Stomach (tissue), 4 donors: ENCODE data around the gene DENND4B.

Experiments
- EP300 ChIP-seq: sonication (generic); formaldehyde crosslinking; IDR thresholded peaks from one replicate; pipeline ENCODE4 v1.6.1; 2017; ENCODE audit warnings: antibody characterized with exemption
- POLR2A ChIP-seq, 4 donors: fragments of 450-650 bp; IDR thresholded peaks; one replicate each; pipeline ENCODE4 v1.6.1; 2016; ENCODE audit warnings: antibody characterized with exemption in 4 of 4, control low read depth in 2 of 4, mild to moderate bottlenecking in 1 of 4, moderate library complexity in 1 of 4
- POLR2AphosphoS5 ChIP-seq, 3 donors: sonication (generic); formaldehyde crosslinking; IDR thresholded peaks; one replicate each; pipeline ENCODE4 v1.6.1; 2016; ENCODE audit warnings: antibody characterized with exemption in 3 of 3
- TF ChIP-seq, protein P1 (sequence below), 7 experiments: fragments of 450-650 bp in 4 of 7; fragments of 200-600 bp in 3 of 7; sonication (generic) in 3 of 7; IDR thresholded peaks; one replicate each; pipeline ENCODE4 v1.5.1; 2016 to 2019; ENCODE audit warnings: antibody characterized with exemption in 7 of 7, control low read depth in 2 of 7, mild to moderate bottlenecking in 1 of 7

- TF ChIP-seq, protein P1, sequence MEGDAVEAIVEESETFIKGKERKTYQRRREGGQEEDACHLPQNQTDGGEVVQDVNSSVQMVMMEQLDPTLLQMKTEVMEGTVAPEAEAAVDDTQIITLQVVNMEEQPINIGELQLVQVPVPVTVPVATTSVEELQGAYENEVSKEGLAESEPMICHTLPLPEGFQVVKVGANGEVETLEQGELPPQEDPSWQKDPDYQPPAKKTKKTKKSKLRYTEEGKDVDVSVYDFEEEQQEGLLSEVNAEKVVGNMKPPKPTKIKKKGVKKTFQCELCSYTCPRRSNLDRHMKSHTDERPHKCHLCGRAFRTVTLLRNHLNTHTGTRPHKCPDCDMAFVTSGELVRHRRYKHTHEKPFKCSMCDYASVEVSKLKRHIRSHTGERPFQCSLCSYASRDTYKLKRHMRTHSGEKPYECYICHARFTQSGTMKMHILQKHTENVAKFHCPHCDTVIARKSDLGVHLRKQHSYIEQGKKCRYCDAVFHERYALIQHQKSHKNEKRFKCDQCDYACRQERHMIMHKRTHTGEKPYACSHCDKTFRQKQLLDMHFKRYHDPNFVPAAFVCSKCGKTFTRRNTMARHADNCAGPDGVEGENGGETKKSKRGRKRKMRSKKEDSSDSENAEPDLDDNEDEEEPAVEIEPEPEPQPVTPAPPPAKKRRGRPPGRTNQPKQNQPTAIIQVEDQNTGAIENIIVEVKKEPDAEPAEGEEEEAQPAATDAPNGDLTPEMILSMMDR (IDR thresholded peaks at IDR 0.05), result no peak
- TF ChIP-seq POLR2A (IDR thresholded peaks at IDR 0.05), result no peak
- TF ChIP-seq POLR2AphosphoS5 (IDR thresholded peaks at IDR 0.05), result peak in 1 of 3 donors; percentile 57
- no peak for TF ChIP-seq EP300
Observed at GRCh38 chr1:153985341-153985912, 38.9 kb upstream of the DENND4B start.
